Transverse colon (tissue), 4 donors: ENCODE results near the gene C1QTNF9. TPM values are rescaled to one million over a fixed set of nuclear protein-coding genes. Genes with fewer than 3 reads are reported as not detected.

ENCODE experiments used
- DNase-seq: peaks from one replicate; pipeline ENCODE4 v3.0.0-alpha.2; 2019
- H3K27ac ChIP-seq, 4 donors: fragments of 200-600 bp; sonication (generic); 2 replicates each; pipeline ENCODE4 v1.5.1; 2016 to 2018; ENCODE audit warnings: inconsistent platforms in 4 of 4
- H3K27me3 ChIP-seq: fragments of 200-600 bp; sonication (generic); 2 replicates; pipeline ENCODE4 v1.5.1; 2017; ENCODE audit warnings: inconsistent platforms
- H3K36me3 ChIP-seq, 4 donors: fragments of 200-600 bp; sonication (generic); 2 replicates each; pipeline ENCODE4 v1.5.1; 2017 to 2019; ENCODE audit warnings: inconsistent platforms in 4 of 4
- H3K4me1 ChIP-seq, 4 donors: fragments of 200-600 bp; sonication (generic); 2 replicates each; pipeline ENCODE4 v1.5.1; 2017 to 2020; ENCODE audit warnings: inconsistent platforms in 4 of 4
- H3K4me3 ChIP-seq, 4 donors: fragments of 200-600 bp; sonication (generic); 1 replicate in 1 of 4; 2 replicates in 3 of 4; pipeline versions ENCODE4 v1.5.1 to v1.6.1; 2017 to 2019; ENCODE audit warnings: inconsistent platforms in 4 of 4
- H3K9me3 ChIP-seq, 2 donors: fragments of 200-600 bp; sonication (generic); 2 replicates each; pipeline ENCODE4 v1.5.1; 2017 to 2019; ENCODE audit warnings: inconsistent platforms in 2 of 2
- CTCF ChIP-seq, 5 experiments: fragments of 200-600 bp in 3 of 5; fragments of 450-650 bp in 2 of 5; sonication (generic) in 3 of 5; IDR thresholded peaks; 1 replicate in 2 of 5; 2 replicates in 3 of 5; pipeline ENCODE4 v1.5.1; 2016 to 2017; ENCODE audit warnings: antibody characterized with exemption in 5 of 5, inconsistent platforms in 3 of 5, mild to moderate bottlenecking in 2 of 5, moderate library complexity in 1 of 5
- EP300 ChIP-seq: sonication (generic); formaldehyde crosslinking; IDR thresholded peaks from one replicate; pipeline ENCODE4 v1.6.1; 2017; ENCODE audit warnings: antibody characterized with exemption, low read depth
- POLR2A ChIP-seq: fragments of 450-650 bp; IDR thresholded peaks from one replicate; pipeline ENCODE4 v1.6.1; 2016; ENCODE audit warnings: antibody characterized with exemption, mild to moderate bottlenecking, moderate library complexity
- POLR2AphosphoS5 ChIP-seq, 3 donors: sonication (generic); formaldehyde crosslinking; IDR thresholded peaks; one replicate each; pipeline ENCODE4 v1.6.1; 2016; ENCODE audit warnings: antibody characterized with exemption in 3 of 3
- WGBS, 2 donors: methylation state at CpG; one replicate each; pipeline ENCODE4 v1.1.5; 2018; ENCODE audit warnings: low coverage in 1 of 2; 5-methylcytosine and 5-hydroxymethylcytosine counted together
- in situ Hi-C, 4 donors: fragments of 200-750 bp; cut with MboI; loops; one replicate each; pipeline versions ENCODE4 v1.15.0 to v1.15.1; 2017; ENCODE audit warnings: low sequenced_read_pairs in 3 of 4, low pct_ligation_motif_present in 1 of 4, low pct_unique_long_range_greater_than_20kb in 1 of 4
- intact Hi-C: fragments of 100-400 bp; cut with DNase I; formaldehyde crosslinking; loops from one replicate; pipeline ENCODE4 v1.15.1; 2023; ENCODE audit warnings: low total_unique reads
- total RNA-seq, 4 donors: library from RNA; depleted of rRNA; stranded (reverse); fragments of >200 nt; gene quantifications; one replicate each; pipeline ENCODE4 v1.1.0, GENCODE V29; 2016

C1QTNF9 gene
- total RNA-seq, 4 donors from 2014 or later: 0.48 TPM; not detected in 3

DNA sequence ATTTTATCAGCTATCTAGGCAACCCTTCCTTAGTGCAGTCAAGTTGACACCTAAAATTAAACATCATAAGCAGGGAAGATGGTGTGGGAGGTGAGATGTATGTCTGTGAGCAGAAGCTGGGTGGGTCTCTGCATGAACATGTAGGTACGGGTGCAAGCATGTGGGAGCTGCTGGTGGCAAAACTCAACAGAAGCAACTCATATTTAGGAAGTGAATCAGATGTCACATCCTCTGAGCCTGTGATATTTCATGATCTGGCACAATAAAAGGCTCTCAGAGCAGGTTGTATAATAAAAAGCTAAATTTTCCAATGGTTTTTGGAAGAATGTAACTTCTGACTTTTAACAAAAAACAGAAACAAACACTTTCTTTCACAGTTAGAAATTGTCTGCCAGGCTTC is 44.4 kb downstream of the C1QTNF9 start:
- in situ Hi-C loops: loop anchor here in 2 of 4 donors (25.0 kb wide), 1 partner anchor 1416 kb away; no protein-coding TSS in a partner anchor
- intact Hi-C loops: no loop called here
- TF ChIP-seq POLR2A (no peak), EP300 (no peak), CTCF (IDR thresholded peaks at IDR 0.05) (no peak), POLR2AphosphoS5 (IDR thresholded peaks at IDR 0.05) (no peak)
- no peak overlapping the region for H3K4me3 ChIP-seq
- H3K9me3 ChIP-seq: no peaks in the 10 kb centered on the region
- no peaks in the 10 kb centered on the region for H3K27me3 ChIP-seq
- DNase-seq: no peak
- no peak overlapping the region for H3K27ac ChIP-seq
- 83 to 88% methylated on average over 1 of the region's 1 CpG for WGBS, 2 donors
- no peaks in the 10 kb centered on the region for H3K36me3 ChIP-seq
- peaks cover 0 to 22% (median 8%) of the 10 kb centered on the region in 4 donors for H3K4me1 ChIP-seq

DNA sequence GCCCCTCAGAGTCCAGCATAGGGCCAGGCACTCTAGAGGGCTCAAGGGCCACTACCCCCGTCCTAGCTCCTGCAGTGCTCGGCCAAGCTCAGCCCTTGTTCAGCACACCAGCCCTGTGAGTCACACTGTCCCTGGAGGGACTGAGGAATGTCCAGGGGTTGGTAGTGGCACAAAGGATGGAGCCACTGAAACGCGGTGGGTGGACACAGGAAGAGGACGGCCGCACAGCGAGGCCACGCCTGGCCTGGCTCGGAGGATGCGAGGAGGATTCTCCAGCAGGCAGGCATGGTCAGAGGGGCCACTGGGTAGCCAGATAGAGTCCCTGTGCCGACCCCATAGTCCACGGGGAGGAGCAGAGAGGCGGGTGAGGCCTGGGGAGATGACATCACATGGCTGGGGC is 45.7 kb downstream of the C1QTNF9 start:
- Histone ChIP-seq H3K36me3 (no peaks in the 10 kb centered on the region), H3K4me1 (peaks cover 0 to 11% (median 3%) of the 10 kb centered on the region in 4 donors), H3K4me3 (no peak overlapping the region), H3K9me3 (no peaks in the 10 kb centered on the region), H3K27me3 (no peaks in the 10 kb centered on the region), H3K27ac (no peak overlapping the region)
- intact Hi-C loops (no loop called here), in situ Hi-C loops (loop anchor here in 2 of 4 donors (25.0 kb wide), 1 partner anchor 1418 kb away; no protein-coding TSS in a partner anchor)
- 91 to 94% methylated on average over 10 to 13 of the region's 13 CpGs for WGBS, 2 donors
- no peak for DNase-seq
- TF ChIP-seq EP300 (no peak), CTCF (IDR thresholded peaks at IDR 0.05) (no peak), POLR2A (no peak), POLR2AphosphoS5 (IDR thresholded peaks at IDR 0.05) (no peak)

GRCh38 chr13:24356270-24356669 is 46.9 kb downstream of the C1QTNF9 start:
- intact Hi-C loops (no loop called here), in situ Hi-C loops (loop anchor here in 2 of 4 donors (25.0 kb wide), 1 partner anchor 1419 kb away; no protein-coding TSS in a partner anchor)
- Histone ChIP-seq H3K9me3 (no peaks in the 10 kb centered on the region), H3K4me1 (peaks cover 0 to 10% (median 3%) of the 10 kb centered on the region in 4 donors), H3K36me3 (no peaks in the 10 kb centered on the region), H3K27me3 (no peaks in the 10 kb centered on the region), H3K4me3 (no peak overlapping the region), H3K27ac (no peak overlapping the region)
- WGBS, 2 donors: 87 to 89% methylated on average over 7 of the region's 7 CpGs
- no peak for DNase-seq
- TF ChIP-seq CTCF (IDR thresholded peaks at IDR 0.05): no peak
- no peak for TF ChIP-seq POLR2AphosphoS5 (IDR thresholded peaks at IDR 0.05)
- TF ChIP-seq POLR2A: no peak
- no peak for TF ChIP-seq EP300

- intact Hi-C loops: no loop called here
- Histone ChIP-seq H3K4me1 (peaks cover 0 to 13% (median 3%) of the 10 kb centered on the region in 4 donors), H3K9me3 (no peaks in the 10 kb centered on the region), H3K27me3 (no peaks in the 10 kb centered on the region), H3K36me3 (no peaks in the 10 kb centered on the region), H3K27ac (no peak overlapping the region), H3K4me3 (no peak overlapping the region)
- no peak for DNase-seq
- TF ChIP-seq EP300: no peak
- no peak for TF ChIP-seq POLR2A
- TF ChIP-seq CTCF (IDR thresholded peaks at IDR 0.05): no peak
- no peak for TF ChIP-seq POLR2AphosphoS5 (IDR thresholded peaks at IDR 0.05)
- WGBS, 2 donors: 93 to 96% methylated on average over 7 of the region's 7 CpGs
- in situ Hi-C loops: loop anchor here in 2 of 4 donors (25.0 kb wide), 1 partner anchor 1420 kb away; no protein-coding TSS in a partner anchor
Measured at GRCh38 chr13:24356837-24357236, 47.5 kb downstream of the C1QTNF9 start.
